ENCODE data around the gene ASTN2.

- TF ChIP-seq CTCF (IDR thresholded peaks at IDR 0.05; ENCODE audit: low read length) (no peak), EZH2 (optimal IDR thresholded peaks at IDR 0.05; ENCODE audit: low read depth, low read length) (no peak), EZH2phosphoT487 (IDR thresholded peaks at IDR 0.05; ENCODE audit: low read length) (no peak)
These were observed 12.6 kb upstream of the ASTN2 start for GRCh38 chr9:117427357-117427913.

Measured in MM.1S (cell line).